Heart right ventricle (tissue), 16 donors: ENCODE data around the gene FBXL19. TPM values are rescaled to one million over a fixed set of nuclear protein-coding genes. Genes with fewer than 3 reads are reported as not detected.
A peak's percentile ranks its signal among the peaks of the same experiment; 100 is the strongest.

Experiments used
- ATAC-seq, 8 donors: fragments of 200-7000 bp; cut with Tn5 transposase; one replicate each; pipeline ENCODE4 v1.9.1; 2020; ENCODE audit warnings: mild to moderate bottlenecking in 8 of 8, moderate library complexity in 8 of 8, moderate number of reproducible peaks in 1 of 8
- DNase-seq, 2 donors: peaks; one replicate each; pipeline ENCODE4 v3.0.0-alpha.2; 2020
- H3K27ac ChIP-seq, 10 donors: fragments of 200-600 bp; sonication (generic) in 2 of 10; one replicate each; pipeline versions ENCODE4 v1.5.0 to v1.8.0; 2020 to 2022; ENCODE audit warnings: mild to moderate bottlenecking in 3 of 10
- H3K27me3 ChIP-seq, 7 donors: fragments of 200-600 bp; one replicate each; pipeline ENCODE4 v1.8.0; 2021 to 2022; ENCODE audit warnings: mild to moderate bottlenecking in 2 of 7
- H3K36me3 ChIP-seq, 9 donors: fragments of 200-600 bp; sonication (generic) in 1 of 9; one replicate each; pipeline versions ENCODE4 v1.5.0 to v1.8.0; 2020 to 2022; ENCODE audit warnings: mild to moderate bottlenecking in 2 of 9
- H3K4me1 ChIP-seq, 9 donors: fragments of 200-600 bp; sonication (generic) in 1 of 9; one replicate each; pipeline versions ENCODE4 v1.5.0 to v1.8.0; 2020 to 2022; ENCODE audit warnings: mild to moderate bottlenecking in 4 of 9
- H3K4me3 ChIP-seq, 10 donors: fragments of 200-600 bp; sonication (generic) in 2 of 10; one replicate each; pipeline versions ENCODE4 v1.5.0 to v1.8.0; 2020 to 2022; ENCODE audit warnings: mild to moderate bottlenecking in 7 of 10, moderate library complexity in 2 of 10
- H3K9me3 ChIP-seq, 11 donors: fragments of 200-600 bp in 10 of 11; sonication (generic) in 2 of 11; one replicate each; pipeline versions ENCODE4 v1.5.0 to v1.8.0; 2013 to 2022; ENCODE audit warnings: mild to moderate bottlenecking in 2 of 11, control low read depth in 1 of 11, moderate library complexity in 1 of 11
- CTCF ChIP-seq, 9 donors: fragments of 200-600 bp; sonication (generic) in 2 of 9; IDR thresholded peaks; one replicate each; pipeline versions ENCODE4 v1.5.0 to v1.8.0; 2021 to 2022; ENCODE audit warnings: antibody characterized with exemption in 9 of 9, mild to moderate bottlenecking in 5 of 9, moderate library complexity in 1 of 9
- WGBS, 2 donors: extraction: QIAGEN DNeasy Blood & Tissue Kit; methylation state at CpG; one replicate each; pipeline ENCODE4 v1.1.7; 2013; ENCODE audit warnings: inconsistent platforms in 1 of 2; 5-methylcytosine and 5-hydroxymethylcytosine counted together
- intact Hi-C, 10 donors: fragments of 100-400 bp; cut with DNase I; formaldehyde crosslinking; loops; one replicate each; pipeline versions ENCODE4 v1.11.1 to v1.14.2; 2022
- polyA plus RNA-seq, 2 donors: library from polyadenylated mRNA; stranded (reverse); fragments of 200-250 nt; gene quantifications; one replicate each; pipeline ENCODE4 v1.2.3, GENCODE V29; 2013
- total RNA-seq, 10 donors: library from RNA; stranded (reverse); fragmentation: NEBNext Ultra II Directional in 3 of 10; extraction: Animal tissue kit (Norgen Biotek cat#: 25700) in 3 of 10; gene quantifications; one replicate each; pipeline versions ENCODE4 v1.2.1 to v1.2.4, GENCODE V29; 2021 to 2023
- donor health status: Arrhythmogenic right ventricular cardiomyopathy.
- donor health status: ischemic (EF 13 %, LVEDD 7.1; RV severe dilation, severe dysfunction).
- donor health status: healthy with polysubstance abuse.
- donor health status: DM: no; HTN: yes; CAD: no.
- donor health status: DM: no; HTN: no; CAD: no.
- donor health status: ischemic (EF 25% LVEDD 6.9; RV normal size, moderate dysfunction).
- donor health status: ischemic (EF 25% LVEDD 5.7; RV mildly dilated, moderate dysfunction).
- donor health status: healthy.
- donor health status: DM: yes; HTN: yes; CAD: no.
- donor health status: Ischemic cardiomyopathy.
- donor health status: ischemic (EF 35%, LVEDD 5.7; RV mildly dilated, moderate dysfunction).
- donor health status: nonischemic (EF 11% LVEDD 7.7; RV severe dilation, severe dysfunction).
- donor health status: DM: yes; HTN: yes; CAD: no.
- donor health status: PGD.
- donor health status: ischemic (EF 29% LVEDD 5.4; RV normal size, mild dysfunction).
- donor health status: nonischemic (EF 23%, LVEDD 6.1; RV moderate dilation, normal function).

The FBXL19 gene
- total and polyA plus RNA-seq, 12 donors: 4.1 to 14.1 (median 5.8) TPM

GRCh38 chr16:30893744-30894539, 29.4 kb upstream of the FBXL19 start, which contains the start of gene BCL7C:
TSS of gene BCL7C (minus strand) at chr16:30894077. CDS start at chr16:30893944, 133 bp downstream.
- WGBS, 2 donors: 0 to 1% methylated on average over 63 to 97 of the region's 97 CpGs
- H3K27me3 ChIP-seq: no peaks in the 10 kb centered on the region
- peak in 8 of 9 donors; percentile 37 to 81 (median 58) for TF ChIP-seq CTCF (IDR thresholded peaks at IDR 0.05)
- no peaks in the 10 kb centered on the region for H3K9me3 ChIP-seq
- peaks cover 0 to 38% (median 17%) of the 10 kb centered on the region in 9 donors for H3K36me3 ChIP-seq
- DNase-seq: peak; percentile 94 to 96
- H3K4me1 ChIP-seq: peaks cover 13 to 48% (median 36%) of the 10 kb centered on the region in 9 donors
- H3K4me3 ChIP-seq: peak within 1 kb of the TSS; percentile 73 to 100 (median 94)
- peak; percentile 70 to 89 (median 86) for ATAC-seq
- H3K27ac ChIP-seq: peak within 1 kb of the TSS; percentile 92 to 100 (median 97)
- intact Hi-C loops: loop anchor here in 3 of 10 donors (1.0 to 5.0 kb wide), 3 partner anchors 28 to 49 kb away; no protein-coding TSS in a partner anchor

- no peak for DNase-seq
- Histone ChIP-seq H3K36me3 (peaks cover 0 to 30% (median 9%) of the 10 kb centered on the region in 9 donors), H3K4me1 (peaks cover 13 to 48% (median 36%) of the 10 kb centered on the region in 9 donors), H3K9me3 (no peaks in the 10 kb centered on the region), H3K27me3 (no peaks in the 10 kb centered on the region), H3K4me3 (peak overlapping the region in 9 of 10 donors; percentile 4 to 100 (median 94)), H3K27ac (peak overlapping the region; percentile 86 to 100 (median 96))
- no peak for ATAC-seq
- no peak for TF ChIP-seq CTCF (IDR thresholded peaks at IDR 0.05)
- intact Hi-C loops: loop anchor here in 3 of 10 donors (1.0 to 5.0 kb wide), 3 partner anchors 28 to 50 kb away; no protein-coding TSS in a partner anchor
- WGBS, 2 donors: 38 to 40% methylated on average over 16 of the region's 16 CpGs
Observed at GRCh38 chr16:30894540-30895368, 28.6 kb upstream of the FBXL19 start.

GRCh38 chr16:30895627-30896260, 27.6 kb upstream of the FBXL19 start:
- Histone ChIP-seq H3K9me3 (no peaks in the 10 kb centered on the region), H3K27me3 (no peaks in the 10 kb centered on the region), H3K27ac (peak overlapping the region; percentile 92 to 100 (median 98)), H3K36me3 (peaks cover 0 to 20% (median 8%) of the 10 kb centered on the region in 9 donors), H3K4me3 (peak overlapping the region in 9 of 10 donors; percentile 46 to 74 (median 61)), H3K4me1 (peaks cover 13 to 51% (median 36%) of the 10 kb centered on the region in 9 donors)
- 57 to 60% methylated on average over 32 of the region's 32 CpGs for WGBS, 2 donors
- intact Hi-C loops: loop anchor here in 4 of 10 donors (2.0 kb wide), 3 partner anchors 21 to 51 kb away; partner anchors contain the start of gene FBXL19 (in 1 of the 4)
- TF ChIP-seq CTCF (IDR thresholded peaks at IDR 0.05): no peak
- ATAC-seq (peak in 6 of 8 donors; percentile 0 to 19 (median 0)), DNase-seq (no peak)
